ENCODE measurements around the gene ARHGEF4. TPM values are rescaled to one million over a fixed set of nuclear protein-coding genes. Genes with fewer than 3 reads are reported as not detected.

Gene ARHGEF4
- total RNA-seq, 1 donor, result 1.5 TPM

DNA sequence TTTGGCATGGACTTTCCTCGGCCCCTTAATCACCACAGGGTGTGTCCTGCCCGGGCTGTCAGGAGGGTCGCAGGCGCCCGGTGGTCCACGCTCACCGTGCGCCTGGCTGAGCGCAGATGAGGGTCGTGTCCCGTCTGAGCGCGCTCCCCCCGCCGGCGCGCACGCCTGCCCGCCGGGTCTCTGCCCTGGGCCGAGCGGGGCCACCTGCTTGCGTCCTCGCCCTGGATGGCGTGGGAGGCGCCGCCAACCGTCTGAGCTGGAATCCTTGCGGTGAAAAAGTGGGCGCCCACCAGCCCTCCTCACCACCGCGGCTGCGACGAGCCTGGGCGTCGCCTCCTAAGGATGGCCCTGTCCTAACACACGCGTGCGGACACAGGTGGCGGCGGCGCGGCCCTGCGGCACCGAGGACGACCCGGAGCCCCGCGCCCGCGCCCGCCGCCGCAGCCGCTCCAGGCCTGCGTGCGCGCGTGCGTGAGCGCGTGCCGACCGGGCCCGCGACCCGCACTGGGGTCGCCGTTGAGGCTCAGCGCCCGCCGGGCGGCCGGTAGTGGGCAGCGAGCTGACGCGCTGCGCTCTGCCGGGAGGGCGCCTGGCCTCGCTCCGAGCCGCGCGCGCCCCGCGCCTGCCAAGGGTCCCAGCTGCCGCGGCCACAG is 126.6 kb downstream of the ARHGEF4 start:
- Histone ChIP-seq H3K4me3 (ENCODE audit: low read length) (no peak overlapping the region), H3K9me3 (ENCODE audit: low read depth, low read length) (no peaks in the 10 kb centered on the region), H3K4me1 (ENCODE audit: insufficient read depth, low read length) (no peaks in the 10 kb centered on the region), H3K27me3 (ENCODE audit: insufficient read depth, low read length) (peaks cover 41% of the 10 kb centered on the region)

DNA sequence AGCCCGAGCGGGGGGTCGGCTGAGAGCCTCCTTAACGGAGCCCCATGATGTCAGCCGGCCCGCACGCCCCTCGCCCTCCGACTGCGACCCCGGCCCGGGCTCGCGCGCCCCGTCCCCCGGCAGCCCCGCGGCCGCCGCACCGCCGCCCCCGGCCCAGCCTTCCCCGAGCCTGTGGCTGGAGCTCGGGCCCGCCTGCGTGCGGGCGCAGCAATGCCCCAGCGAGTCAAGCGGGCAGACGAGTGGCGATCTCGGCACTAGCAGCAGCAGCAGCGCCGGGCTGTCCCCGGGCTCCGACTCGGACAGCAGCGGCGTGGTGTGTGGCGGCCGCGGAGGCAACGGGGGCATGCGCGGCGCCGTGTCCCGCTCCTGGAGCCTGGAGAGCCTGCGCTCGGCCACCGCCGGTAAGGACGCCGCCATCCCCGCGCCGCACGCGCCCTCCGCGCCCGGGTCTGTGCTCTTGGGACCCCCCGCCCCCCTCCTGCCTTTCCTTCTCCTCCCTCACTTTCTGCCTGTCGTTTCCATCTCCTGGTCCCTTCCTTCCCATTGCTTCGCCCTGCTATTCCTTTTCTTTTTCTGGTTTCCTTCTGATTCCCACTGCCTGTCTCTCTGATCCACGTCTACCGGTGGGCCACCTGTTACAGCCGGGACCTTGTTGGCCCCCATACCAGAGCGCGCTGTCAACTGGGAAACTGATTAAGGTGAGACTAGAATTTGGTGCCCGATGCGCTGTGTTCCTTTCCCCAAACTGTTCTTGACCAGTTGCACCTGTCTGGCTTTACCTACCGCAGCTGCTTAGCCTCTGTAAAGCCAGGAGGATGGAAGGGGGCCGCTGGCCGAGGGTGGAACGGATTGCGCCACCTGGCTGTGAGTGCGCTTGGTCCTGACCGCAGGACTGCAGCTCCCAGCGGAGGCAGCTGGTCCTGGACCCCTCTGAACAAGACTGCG is 127.4 kb downstream of the ARHGEF4 start:
- H3K27me3 ChIP-seq (ENCODE audit: insufficient read depth, low read length), result peaks cover 41% of the 10 kb centered on the region

DNA sequence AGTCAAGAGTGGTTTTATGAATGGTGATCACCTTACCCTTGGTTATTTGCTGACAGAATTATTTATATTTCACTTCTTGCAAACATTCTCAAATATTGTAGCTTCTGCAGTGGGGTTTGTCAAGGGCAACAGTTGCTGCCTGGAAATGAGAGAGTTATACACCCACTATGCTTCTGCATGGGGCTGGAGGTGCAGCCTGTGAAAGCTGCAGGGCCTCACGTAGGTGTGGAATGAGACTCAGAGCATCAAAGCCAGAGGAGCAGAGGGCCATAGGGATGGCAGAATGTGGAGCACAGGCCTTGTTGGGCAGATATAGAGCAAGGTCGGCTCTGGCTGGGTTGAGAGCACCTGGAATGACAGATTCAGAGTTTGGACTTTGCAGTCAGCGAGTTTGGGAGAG is 128.2 kb downstream of the ARHGEF4 start:
- Histone ChIP-seq H3K9me3 (ENCODE audit: low read depth, low read length) (no peaks in the 10 kb centered on the region), H3K4me3 (ENCODE audit: low read length) (no peak overlapping the region), H3K27me3 (ENCODE audit: insufficient read depth, low read length) (peaks cover 41% of the 10 kb centered on the region), H3K4me1 (ENCODE audit: insufficient read depth, low read length) (no peaks in the 10 kb centered on the region)

More for the DNA sequence above, 127.4 kb downstream of the ARHGEF4 start:
- Histone ChIP-seq H3K9me3 (ENCODE audit: low read depth, low read length) (no peaks in the 10 kb centered on the region), H3K4me1 (ENCODE audit: insufficient read depth, low read length) (no peaks in the 10 kb centered on the region), H3K4me3 (ENCODE audit: low read length) (no peak overlapping the region)

DNA sequence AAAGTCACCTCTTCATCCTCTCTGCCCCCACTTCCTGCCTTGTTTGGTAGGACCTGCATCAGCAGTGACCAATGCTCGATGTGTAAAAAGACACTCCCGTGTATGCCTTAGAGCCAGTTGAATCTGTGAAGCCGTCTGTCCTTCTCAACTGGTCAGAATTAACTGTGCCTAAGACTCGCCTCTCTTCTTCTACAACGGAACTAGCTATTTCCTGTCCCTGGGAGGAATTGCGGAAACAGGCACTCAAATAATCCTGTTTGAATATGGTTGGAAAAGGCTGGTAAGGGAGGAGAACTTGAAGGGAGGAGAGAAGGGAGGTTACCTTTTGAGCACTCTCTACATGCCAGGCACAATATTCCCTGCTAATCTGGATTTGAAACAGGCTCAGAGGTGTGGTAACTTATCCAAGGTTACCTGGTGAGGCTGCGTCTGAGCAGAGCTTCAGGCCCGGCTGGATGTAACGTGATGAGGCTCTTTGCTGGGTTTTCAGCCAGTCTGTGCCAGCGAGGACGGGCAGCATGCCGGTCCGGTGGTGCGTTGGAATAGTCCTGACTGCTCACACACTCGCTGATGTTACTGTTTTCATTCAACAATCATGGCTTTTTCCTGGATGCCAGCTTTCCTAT is 129.5 kb downstream of the ARHGEF4 start:
- no peaks in the 10 kb centered on the region for H3K4me1 ChIP-seq (ENCODE audit: insufficient read depth, low read length)
- H3K9me3 ChIP-seq (ENCODE audit: low read depth, low read length), result no peaks in the 10 kb centered on the region
- H3K27me3 ChIP-seq (ENCODE audit: insufficient read depth, low read length), result peaks cover 38% of the 10 kb centered on the region
- no peak overlapping the region for H3K4me3 ChIP-seq (ENCODE audit: low read length)

DNA sequence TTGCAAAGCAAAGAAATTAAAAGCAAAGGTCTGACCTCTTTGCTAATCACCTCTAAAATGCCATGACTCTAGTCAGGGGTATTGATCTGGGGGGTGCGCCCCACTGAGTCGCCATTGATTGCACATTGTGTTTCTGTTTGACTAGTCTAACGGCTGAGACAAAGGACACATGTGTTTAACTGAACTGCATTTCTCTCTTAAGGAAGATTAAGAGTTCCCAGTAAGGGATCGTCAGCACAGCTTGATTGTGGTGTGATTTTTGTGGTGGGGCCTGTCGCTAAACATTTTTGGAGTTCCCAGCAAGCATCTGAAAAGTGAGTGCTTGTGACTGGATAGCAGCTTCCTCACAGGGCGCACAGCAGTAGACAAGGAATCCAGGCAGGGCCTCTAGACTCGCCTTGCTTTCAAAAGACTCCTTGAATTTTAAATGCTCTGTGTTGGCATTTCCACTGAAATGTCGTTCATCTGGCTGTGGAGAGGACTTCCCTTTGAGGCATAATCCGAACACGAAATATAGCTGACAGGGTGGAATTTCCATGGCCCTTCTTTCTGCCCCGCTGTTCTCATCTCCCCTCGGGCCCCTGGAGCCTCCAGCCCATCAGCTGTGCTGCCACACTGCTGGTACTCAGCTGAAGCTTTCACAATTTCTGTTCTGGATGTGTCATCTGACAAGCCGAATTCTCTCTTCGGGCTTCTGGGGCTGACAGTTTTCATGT is 130.2 kb downstream of the ARHGEF4 start:
- peaks cover 35% of the 10 kb centered on the region for H3K27me3 ChIP-seq (ENCODE audit: insufficient read depth, low read length)
- H3K9me3 ChIP-seq (ENCODE audit: low read depth, low read length), result no peaks in the 10 kb centered on the region
- no peaks in the 10 kb centered on the region for H3K4me1 ChIP-seq (ENCODE audit: insufficient read depth, low read length)
- no peak overlapping the region for H3K4me3 ChIP-seq (ENCODE audit: low read length)

DNA sequence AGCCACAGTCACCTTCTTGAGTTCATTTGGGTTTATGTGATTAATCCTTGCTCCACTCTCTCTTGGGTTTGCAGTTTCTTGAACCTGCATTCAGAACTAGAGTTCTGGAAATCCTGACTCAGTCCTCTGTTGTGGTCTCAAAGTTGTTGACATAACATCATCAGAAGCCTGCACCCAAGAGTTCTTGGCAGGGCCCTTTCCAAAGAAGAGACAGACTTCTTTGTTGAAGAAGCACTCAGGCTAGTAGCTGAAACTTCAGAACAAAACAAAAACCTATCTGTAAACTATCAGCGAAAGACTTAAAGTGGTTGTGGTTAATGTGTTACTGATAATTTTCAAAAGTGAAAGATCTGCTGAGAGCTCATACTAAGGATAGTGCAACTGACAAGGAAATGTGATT is 135.7 kb downstream of the ARHGEF4 start:
- Histone ChIP-seq H3K4me3 (ENCODE audit: low read length) (no peak overlapping the region), H3K27me3 (ENCODE audit: insufficient read depth, low read length) (no peaks in the 10 kb centered on the region), H3K4me1 (ENCODE audit: insufficient read depth, low read length) (no peaks in the 10 kb centered on the region), H3K9me3 (ENCODE audit: low read depth, low read length) (peaks cover 3% of the 10 kb centered on the region)

DNA sequence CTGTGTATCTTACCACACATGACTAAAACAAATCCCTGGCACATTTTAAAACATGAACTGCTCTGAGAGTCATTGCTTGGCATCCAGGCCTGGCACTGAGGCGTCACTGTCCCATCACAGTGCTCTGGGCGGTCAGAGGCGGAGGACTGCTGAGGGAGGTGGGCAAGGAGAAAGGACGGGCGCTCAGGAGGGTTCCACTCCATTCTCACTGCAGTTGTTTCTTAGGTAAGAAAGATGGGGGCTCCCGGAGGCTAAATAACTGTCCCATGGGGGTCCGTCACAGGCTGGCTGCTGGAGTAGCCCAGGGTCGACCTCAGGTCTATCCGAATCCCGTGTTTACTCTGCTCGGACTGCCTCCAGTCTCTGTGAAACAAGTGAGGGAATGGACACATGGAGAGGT is 139.0 kb downstream of the ARHGEF4 start:
- H3K9me3 ChIP-seq (ENCODE audit: low read depth, low read length), result peaks cover 8% of the 10 kb centered on the region
- H3K4me1 ChIP-seq (ENCODE audit: insufficient read depth, low read length), result no peaks in the 10 kb centered on the region
- peaks cover 4% of the 10 kb centered on the region for H3K27me3 ChIP-seq (ENCODE audit: insufficient read depth, low read length)
- no peak overlapping the region for H3K4me3 ChIP-seq (ENCODE audit: low read length)

DNA sequence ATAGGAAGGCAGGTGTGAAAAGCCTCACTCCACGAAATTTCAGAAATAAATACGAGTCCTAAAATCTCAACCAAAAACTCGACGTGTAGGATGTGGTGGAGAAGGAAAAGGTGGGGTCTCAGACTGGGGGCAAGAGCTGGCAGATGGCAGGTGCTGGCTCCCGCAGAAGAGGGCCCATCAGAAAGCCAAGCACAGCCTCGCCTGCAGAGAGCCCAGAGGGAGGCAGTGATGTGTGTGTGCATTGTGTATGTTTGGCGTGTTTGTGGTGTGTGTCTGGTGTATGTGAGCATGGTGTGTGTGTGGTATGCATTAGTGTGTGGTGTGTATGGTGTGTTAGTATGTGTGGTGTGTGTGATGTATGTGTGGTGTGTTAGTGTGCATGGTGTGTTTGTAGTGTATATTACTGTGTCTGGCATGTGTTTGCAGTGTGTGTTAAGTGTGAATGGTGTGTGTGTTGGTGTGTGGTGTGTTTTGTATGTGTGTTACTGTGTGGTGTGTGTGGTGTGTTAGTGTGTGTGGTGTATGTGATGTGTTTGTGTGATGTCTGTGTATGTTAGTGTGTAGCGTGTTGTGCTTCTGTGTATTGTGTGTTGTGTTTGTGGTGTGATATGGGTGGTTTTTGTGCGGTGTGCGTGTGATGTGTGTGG is 140.0 kb downstream of the ARHGEF4 start:
- no peak overlapping the region for H3K4me3 ChIP-seq (ENCODE audit: low read length)
- H3K9me3 ChIP-seq (ENCODE audit: low read depth, low read length), result peaks cover 8% of the 10 kb centered on the region
- no peaks in the 10 kb centered on the region for H3K4me1 ChIP-seq (ENCODE audit: insufficient read depth, low read length)
- peaks cover 4% of the 10 kb centered on the region for H3K27me3 ChIP-seq (ENCODE audit: insufficient read depth, low read length)

DNA sequence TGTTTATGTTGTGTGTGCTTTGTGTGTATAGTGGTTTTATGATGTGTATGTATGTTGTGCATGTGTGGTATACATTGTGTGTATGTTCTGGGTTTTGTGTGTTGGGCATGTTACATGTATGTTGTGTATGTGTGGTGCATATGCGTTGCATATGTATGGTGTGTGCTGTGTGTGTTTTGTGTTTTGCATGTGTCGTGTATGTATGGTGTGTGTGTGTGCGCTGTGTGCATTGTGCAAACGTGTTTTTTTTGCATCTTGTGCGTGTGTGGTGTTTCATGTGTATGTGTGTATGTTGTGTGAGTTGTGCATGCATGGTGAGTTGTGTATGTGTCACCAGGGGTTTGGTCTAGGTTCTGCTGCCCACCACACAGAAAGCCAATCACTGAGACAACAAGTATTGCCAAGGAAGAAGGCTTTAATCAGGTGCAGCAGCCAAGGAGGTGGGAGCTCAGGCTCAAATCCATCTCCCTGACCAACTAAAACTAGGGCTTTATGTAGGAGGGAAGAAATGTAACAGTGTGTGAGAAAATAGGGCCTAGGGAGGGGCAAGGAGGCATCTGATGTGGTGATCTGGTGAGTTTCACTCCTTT is 140.8 kb downstream of the ARHGEF4 start:
- Histone ChIP-seq H3K4me1 (ENCODE audit: insufficient read depth, low read length) (no peaks in the 10 kb centered on the region), H3K27me3 (ENCODE audit: insufficient read depth, low read length) (peaks cover 4% of the 10 kb centered on the region), H3K9me3 (ENCODE audit: low read depth, low read length) (peaks cover 8% of the 10 kb centered on the region), H3K4me3 (ENCODE audit: low read length) (no peak overlapping the region)

DNA sequence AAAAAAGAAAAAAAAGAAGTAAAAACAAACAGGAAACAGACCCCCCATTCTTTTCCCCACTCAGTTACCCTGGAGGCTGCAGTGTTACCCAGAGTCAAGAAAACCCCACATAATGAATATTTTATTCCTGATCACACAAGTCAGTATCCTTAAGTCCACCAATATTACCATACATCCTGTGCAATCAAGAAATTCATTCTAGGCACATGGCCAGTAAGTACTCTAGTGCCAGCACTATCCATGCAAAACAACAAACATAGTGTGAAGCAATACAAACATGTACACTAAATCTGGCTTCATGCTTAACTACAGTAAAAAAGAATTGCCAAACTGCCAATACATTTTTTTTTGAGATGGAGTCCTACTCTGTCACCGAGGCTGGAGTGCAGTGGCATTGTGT is 145.0 kb downstream of the ARHGEF4 start:
- Histone ChIP-seq H3K4me3 (ENCODE audit: low read length) (no peak overlapping the region), H3K9me3 (ENCODE audit: low read depth, low read length) (peaks cover 8% of the 10 kb centered on the region), H3K4me1 (ENCODE audit: insufficient read depth, low read length) (peaks cover 22% of the 10 kb centered on the region), H3K27me3 (ENCODE audit: insufficient read depth, low read length) (peaks cover 4% of the 10 kb centered on the region)

DNA sequence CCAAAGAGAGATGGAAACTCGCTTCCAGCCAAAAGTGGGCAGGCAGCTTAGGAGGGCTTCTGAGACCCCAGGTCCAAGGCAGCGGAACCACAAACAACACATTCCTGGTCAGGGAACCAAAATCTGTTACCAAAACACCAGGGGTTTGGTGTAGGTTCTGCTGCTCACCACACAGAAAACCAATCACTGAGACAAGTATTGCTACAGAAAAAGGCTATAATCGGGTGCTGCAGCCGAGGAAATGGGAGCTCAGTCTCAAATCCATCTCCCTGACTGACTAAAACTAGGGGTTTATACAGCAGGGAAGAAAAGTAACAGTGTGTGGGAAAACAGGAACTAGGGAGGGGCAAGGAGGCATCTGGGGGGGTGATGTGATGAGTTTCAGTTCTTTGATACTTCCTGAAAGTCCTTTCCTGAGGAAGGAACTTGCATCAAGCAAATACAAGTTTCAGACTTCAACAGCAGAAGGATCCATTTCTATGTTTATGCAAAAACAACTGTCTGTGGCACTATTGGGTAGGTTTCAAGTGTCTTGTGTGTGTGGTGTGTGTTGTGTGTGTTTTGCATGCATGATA is 148.6 kb downstream of the ARHGEF4 start:
- H3K27me3 ChIP-seq (ENCODE audit: insufficient read depth, low read length), result no peaks in the 10 kb centered on the region
- no peaks in the 10 kb centered on the region for H3K9me3 ChIP-seq (ENCODE audit: low read depth, low read length)
- H3K4me3 ChIP-seq (ENCODE audit: low read length), result no peak overlapping the region
- peaks cover 27% of the 10 kb centered on the region for H3K4me1 ChIP-seq (ENCODE audit: insufficient read depth, low read length)

DNA sequence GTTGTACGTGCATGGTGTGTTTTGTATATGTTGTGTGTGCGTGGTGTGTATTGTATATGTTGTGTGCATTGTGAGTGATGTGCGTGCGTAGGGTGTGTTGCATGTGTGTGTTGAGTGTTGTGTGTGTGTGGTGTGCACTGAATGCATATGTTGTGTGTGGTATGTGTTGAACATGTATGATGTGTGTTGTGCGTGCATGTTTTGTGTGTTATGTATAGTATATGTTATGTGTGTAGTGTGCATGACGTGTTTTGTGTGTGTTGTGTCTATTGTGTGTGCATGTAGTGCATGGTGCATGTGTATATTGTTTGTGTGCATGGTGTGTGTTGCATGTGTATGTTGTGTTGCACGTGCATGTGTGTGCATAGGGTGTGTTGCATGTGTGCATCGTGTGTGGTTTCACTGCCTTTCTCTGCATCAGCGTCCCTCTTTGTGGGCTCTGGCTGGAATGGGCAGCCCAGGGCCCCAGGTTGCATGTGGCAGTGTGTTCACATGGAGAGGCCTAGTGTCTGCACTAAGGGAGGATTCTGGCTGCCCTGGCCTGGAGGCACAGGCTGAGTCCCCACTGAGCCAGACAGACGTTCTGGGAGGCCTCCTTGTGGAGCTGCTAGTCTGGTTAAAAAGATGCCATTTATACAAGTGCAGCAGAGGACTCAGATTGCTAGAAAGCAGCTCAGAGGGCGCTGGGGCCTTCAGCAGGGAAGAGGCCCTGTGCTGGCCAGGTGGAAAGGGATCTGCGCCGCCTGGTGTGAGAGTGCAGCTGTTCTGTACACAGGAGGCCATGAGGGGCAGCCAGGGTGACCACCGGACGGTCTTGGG is 149.3 kb downstream of the ARHGEF4 start:
- H3K9me3 ChIP-seq (ENCODE audit: low read depth, low read length), result no peaks in the 10 kb centered on the region
- H3K4me3 ChIP-seq (ENCODE audit: low read length), result no peak overlapping the region
- no peaks in the 10 kb centered on the region for H3K27me3 ChIP-seq (ENCODE audit: insufficient read depth, low read length)
- H3K4me1 ChIP-seq (ENCODE audit: insufficient read depth, low read length), result peaks cover 27% of the 10 kb centered on the region

DNA sequence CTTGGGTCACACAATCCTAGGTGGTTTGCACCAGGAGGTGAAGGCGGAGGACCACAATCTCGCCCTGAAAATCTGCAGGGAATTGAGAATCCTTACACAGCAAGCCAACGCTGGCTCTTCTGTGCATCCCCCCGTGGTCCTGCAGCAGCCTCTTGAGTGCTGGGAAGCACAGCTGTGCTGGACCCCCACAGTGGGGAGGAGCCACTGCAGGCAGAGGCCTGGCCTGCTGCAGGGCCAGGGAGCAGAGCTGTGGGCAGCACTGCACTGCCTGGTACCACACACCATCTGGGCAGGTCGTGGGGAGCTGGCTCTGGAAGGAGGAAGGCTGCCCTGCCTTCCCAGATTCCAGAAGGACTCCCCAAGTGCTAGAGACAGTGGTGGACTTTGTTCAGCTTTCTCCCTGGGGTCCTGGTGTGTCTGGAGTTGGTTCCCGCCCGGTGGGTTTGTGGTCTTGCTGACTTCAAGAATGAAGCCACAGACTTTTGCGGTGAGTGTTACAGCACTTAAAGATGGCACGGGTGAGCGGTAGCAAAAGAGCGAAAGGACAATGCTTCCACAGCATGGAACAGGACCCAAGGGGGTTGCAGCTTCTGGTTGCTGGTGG is 150.3 kb downstream of the ARHGEF4 start:
- no peaks in the 10 kb centered on the region for H3K9me3 ChIP-seq (ENCODE audit: low read depth, low read length)
- H3K27me3 ChIP-seq (ENCODE audit: insufficient read depth, low read length), result no peaks in the 10 kb centered on the region
- H3K4me1 ChIP-seq (ENCODE audit: insufficient read depth, low read length), result peaks cover 27% of the 10 kb centered on the region
- no peak overlapping the region for H3K4me3 ChIP-seq (ENCODE audit: low read length)

Data from mononuclear cell (primary cell).